ENCODE results near the gene CNDP2. TPM values are rescaled to one million over a fixed set of nuclear protein-coding genes. Genes with fewer than 3 reads are reported as not detected.

CNDP2 gene
- total RNA-seq, 2 experiments from 2014 or later: 145 to 163 TPM

GRCh38 chr18:74529378-74529777 lies 33.2 kb downstream of the CNDP2 start:
- Mint-ChIP-seq H3K36me3 (ENCODE audit: low read depth) (no peaks in the 10 kb centered on the region), H3K4me1 (peaks cover under 1% of the 10 kb centered on the region), H3K27ac (no peak overlapping the region), H3K27me3 (peaks cover 24% of the 10 kb centered on the region), H3K9me3 (no peaks in the 10 kb centered on the region), H3K4me3 (no peak overlapping the region)
- no peak for DNase-seq
- CTCF ChIA-PET: no interaction called here
- POLR2A ChIA-PET: no interaction called here

GRCh38 chr18:74529811-74530583 lies 33.8 kb downstream of the CNDP2 start:
- no peaks in the 10 kb centered on the region for H3K4me1 Mint-ChIP-seq
- ChIA-PET CTCF (interaction anchor here (1.2 kb wide), 1 partner anchor 8 kb away, joined by 3 read pairs; no protein-coding TSS in a partner anchor), POLR2A (no interaction called here)
- no peak for DNase-seq
- H3K4me3 Mint-ChIP-seq: no peak overlapping the region
- no peak overlapping the region for H3K27ac Mint-ChIP-seq
- H3K9me3 Mint-ChIP-seq: no peaks in the 10 kb centered on the region
- H3K27me3 Mint-ChIP-seq: peaks cover 24% of the 10 kb centered on the region
- H3K36me3 Mint-ChIP-seq (ENCODE audit: low read depth): no peaks in the 10 kb centered on the region

GRCh38 chr18:74530584-74530862 lies 34.4 kb downstream of the CNDP2 start:
- no peak overlapping the region for H3K4me3 Mint-ChIP-seq
- H3K27ac Mint-ChIP-seq: no peak overlapping the region
- POLR2A ChIA-PET: no interaction called here
- CTCF ChIA-PET: interaction anchor here (1.1 to 1.2 kb wide), 2 partner anchors 9 to 12 kb away, joined by 3 read pairs; no protein-coding TSS in a partner anchor
- no peaks in the 10 kb centered on the region for H3K9me3 Mint-ChIP-seq
- no peaks in the 10 kb centered on the region for H3K36me3 Mint-ChIP-seq (ENCODE audit: low read depth)
- H3K4me1 Mint-ChIP-seq: no peaks in the 10 kb centered on the region
- DNase-seq: no peak
- H3K27me3 Mint-ChIP-seq: peaks cover 24% of the 10 kb centered on the region

GRCh38 chr18:74531043-74531442 lies 34.9 kb downstream of the CNDP2 start:
- Mint-ChIP-seq H3K4me3 (no peak overlapping the region), H3K9me3 (no peaks in the 10 kb centered on the region), H3K36me3 (ENCODE audit: low read depth) (no peaks in the 10 kb centered on the region), H3K4me1 (no peaks in the 10 kb centered on the region), H3K27me3 (peaks cover 24% of the 10 kb centered on the region), H3K27ac (no peak overlapping the region)
- ChIA-PET CTCF (interaction anchor here (1.1 to 1.2 kb wide), 2 partner anchors 9 to 13 kb away, joined by 3 read pairs; no protein-coding TSS in a partner anchor), POLR2A (no interaction called here)
- DNase-seq: no peak

- H3K36me3 Mint-ChIP-seq (ENCODE audit: low read depth): no peaks in the 10 kb centered on the region
- DNase-seq: no peak
- no peak overlapping the region for H3K4me3 Mint-ChIP-seq
- CTCF ChIA-PET: no interaction called here
- peaks cover 12% of the 10 kb centered on the region for H3K27me3 Mint-ChIP-seq
- no peaks in the 10 kb centered on the region for H3K4me1 Mint-ChIP-seq
- no peak overlapping the region for H3K27ac Mint-ChIP-seq
- POLR2A ChIA-PET: no interaction called here
- no peaks in the 10 kb centered on the region for H3K9me3 Mint-ChIP-seq
Measured at GRCh38 chr18:74532511-74533025, 36.4 kb downstream of the CNDP2 start.

GRCh38 chr18:74533666-74534065 lies 37.5 kb downstream of the CNDP2 start:
- no peaks in the 10 kb centered on the region for H3K4me1 Mint-ChIP-seq
- H3K4me3 Mint-ChIP-seq: no peak overlapping the region
- H3K27me3 Mint-ChIP-seq: peaks cover 4% of the 10 kb centered on the region
- POLR2A ChIA-PET: no interaction called here
- no peak overlapping the region for H3K27ac Mint-ChIP-seq
- CTCF ChIA-PET: no interaction called here
- DNase-seq: no peak
- H3K36me3 Mint-ChIP-seq (ENCODE audit: low read depth): no peaks in the 10 kb centered on the region
- no peaks in the 10 kb centered on the region for H3K9me3 Mint-ChIP-seq

GRCh38 chr18:74534150-74534969 lies 38.2 kb downstream of the CNDP2 start, which contains the start of gene CNDP1:
CNDP1 (plus strand) TSS chr18:74534500; CDS start chr18:74534668, 168 bp downstream.
- Mint-ChIP-seq H3K4me3 (no peak within 1 kb of the TSS), H3K36me3 (ENCODE audit: low read depth) (no peaks in the 10 kb centered on the region), H3K27ac (no peak within 1 kb of the TSS), H3K9me3 (no peaks in the 10 kb centered on the region), H3K27me3 (peaks cover 3% of the 10 kb centered on the region), H3K4me1 (no peaks in the 10 kb centered on the region)
- POLR2A ChIA-PET: no interaction called here
- no peak for DNase-seq
- CTCF ChIA-PET: no interaction called here

GRCh38 chr18:74534981-74535649 lies 39.0 kb downstream of the CNDP2 start:
- H3K36me3 Mint-ChIP-seq (ENCODE audit: low read depth): no peaks in the 10 kb centered on the region
- no peak overlapping the region for H3K27ac Mint-ChIP-seq
- CTCF ChIA-PET: no interaction called here
- no peak for DNase-seq
- peaks cover 3% of the 10 kb centered on the region for H3K27me3 Mint-ChIP-seq
- H3K4me3 Mint-ChIP-seq: no peak overlapping the region
- no peaks in the 10 kb centered on the region for H3K4me1 Mint-ChIP-seq
- no peaks in the 10 kb centered on the region for H3K9me3 Mint-ChIP-seq
- POLR2A ChIA-PET: no interaction called here

- Mint-ChIP-seq H3K4me3 (no peak overlapping the region), H3K36me3 (ENCODE audit: low read depth) (no peaks in the 10 kb centered on the region), H3K27me3 (peaks cover 3% of the 10 kb centered on the region), H3K27ac (no peak overlapping the region), H3K9me3 (no peaks in the 10 kb centered on the region), H3K4me1 (no peaks in the 10 kb centered on the region)
- POLR2A ChIA-PET: no interaction called here
- DNase-seq: no peak
- CTCF ChIA-PET: interaction anchor here (1.0 to 2.5 kb wide), 3 partner anchors 12 to 170 kb away, joined by 3 to 7 read pairs (median 4); no protein-coding TSS in a partner anchor
Measured at GRCh38 chr18:74539289-74539688, 43.1 kb downstream of the CNDP2 start.

GRCh38 chr18:74540652-74541421 lies 44.7 kb downstream of the CNDP2 start:
- Mint-ChIP-seq H3K4me1 (no peaks in the 10 kb centered on the region), H3K9me3 (no peaks in the 10 kb centered on the region), H3K27me3 (peaks cover 3% of the 10 kb centered on the region), H3K36me3 (ENCODE audit: low read depth) (no peaks in the 10 kb centered on the region), H3K27ac (peak overlapping the region; percentile 36), H3K4me3 (no peak overlapping the region)
- DNase-seq: no peak
- CTCF ChIA-PET: no interaction called here
- POLR2A ChIA-PET: no interaction called here

GRCh38 chr18:74541703-74542555 lies 45.8 kb downstream of the CNDP2 start:
- H3K36me3 Mint-ChIP-seq (ENCODE audit: low read depth): no peaks in the 10 kb centered on the region
- CTCF ChIA-PET: interaction anchor here (1.4 kb wide), 1 partner anchor 10 kb away, joined by 3 read pairs; no protein-coding TSS in a partner anchor
- no peak for DNase-seq
- H3K4me3 Mint-ChIP-seq: no peak overlapping the region
- H3K27ac Mint-ChIP-seq: no peak overlapping the region
- POLR2A ChIA-PET: no interaction called here
- no peaks in the 10 kb centered on the region for H3K9me3 Mint-ChIP-seq
- peaks cover 3% of the 10 kb centered on the region for H3K27me3 Mint-ChIP-seq
- H3K4me1 Mint-ChIP-seq: no peaks in the 10 kb centered on the region

- ChIA-PET CTCF (no interaction called here), POLR2A (no interaction called here)
- no peaks in the 10 kb centered on the region for H3K36me3 Mint-ChIP-seq (ENCODE audit: low read depth)
- H3K4me3 Mint-ChIP-seq: no peak overlapping the region
- H3K9me3 Mint-ChIP-seq: peaks cover 3% of the 10 kb centered on the region
- no peak overlapping the region for H3K27ac Mint-ChIP-seq
- H3K27me3 Mint-ChIP-seq: no peaks in the 10 kb centered on the region
- no peaks in the 10 kb centered on the region for H3K4me1 Mint-ChIP-seq
- DNase-seq: no peak
Measured at GRCh38 chr18:74544898-74545297, 48.7 kb downstream of the CNDP2 start.
